Naive thymus-derived CD8-positive, alpha-beta T cell (primary cell): ENCODE measurements around the gene P2RY11. TPM values are rescaled to one million over a fixed set of nuclear protein-coding genes. Genes with fewer than 3 reads are reported as not detected.

Source experiments
- ATAC-seq, 2 donors: fragments of 150-1000 bp; cut with Tn5 transposase in 1 of 2; sonication (Bioruptor Pico), chemical (Tn5 transposase) in 1 of 2; 1 replicate in 1 of 2; 2 replicates in 1 of 2; pipeline ENCODE4 v1.10.0; 2021; ENCODE audit warnings: mild to moderate bottlenecking in 2 of 2, moderate library complexity in 2 of 2
- POLR2A ChIA-PET: fragments of 350-600 bp; sonication (Branson Sonifier 250); formaldehyde crosslinking; loops from one replicate; lab custom pipeline; 2021; ENCODE audit warnings: antibody characterized with exemption; lab: Charles Lee
- DNase-seq, 10 donors: peaks; one replicate each; pipeline versions ENCODE4 v3.0.0 to v3.0.0-alpha.2; 2020 to 2022
- H3K27ac Mint-ChIP-seq, 10 donors: one replicate each; pipeline ENCODE4 v1.8.0; 2020 to 2022; ENCODE audit warnings: mild to moderate bottlenecking in 10 of 10, mixed read lengths in 10 of 10, moderate library complexity in 4 of 10, inconsistent platforms in 1 of 10
- H3K27me3 Mint-ChIP-seq, 5 donors: one replicate each; pipeline ENCODE4 v1.8.0; 2021 to 2022; ENCODE audit warnings: mixed read lengths in 5 of 5
- H3K36me3 Mint-ChIP-seq, 3 donors: one replicate each; pipeline ENCODE4 v1.8.0; 2020 to 2022; ENCODE audit warnings: mixed read lengths in 3 of 3, mild to moderate bottlenecking in 2 of 3, inconsistent platforms in 1 of 3
- H3K4me1 Mint-ChIP-seq, 4 donors: one replicate each; pipeline ENCODE4 v1.8.0; 2021 to 2022; ENCODE audit warnings: mixed read lengths in 4 of 4
- H3K4me3 Mint-ChIP-seq, 10 donors: one replicate each; pipeline ENCODE4 v1.8.0; 2020 to 2022; ENCODE audit warnings: mild to moderate bottlenecking in 10 of 10, mixed read lengths in 10 of 10, moderate library complexity in 6 of 10, inconsistent platforms in 1 of 10
- H3K9me3 Mint-ChIP-seq, 9 donors: one replicate each; pipeline ENCODE4 v1.8.0; 2020 to 2022; ENCODE audit warnings: mixed read lengths in 9 of 9, mild to moderate bottlenecking in 3 of 9, inconsistent platforms in 1 of 9, moderate library complexity in 1 of 9
- polyA plus RNA-seq, 3 donors: library from polyadenylated mRNA; unstranded; fragments of 300-500 nt; fragmentation: Illumina TruSeq; gene quantifications; one replicate each; pipeline ENCODE4 v1.2.3, GENCODE V29; 2021
- total RNA-seq, 8 experiments: library from RNA in 2 of 8; stranded (reverse) in 2 of 8; gene quantifications; one replicate each; pipeline ENCODE4 v1.2.3 and lab custom pipeline; 2021 to 2026

P2RY11 gene
- total and polyA plus RNA-seq, 5 experiments from 2014 or later: 2.2 to 68.0 (median 4.2) TPM

- Mint-ChIP-seq H3K4me1 (peaks cover 21 to 72% (median 52%) of the 10 kb centered on the region in 4 donors), H3K36me3 (peaks cover 0 to 47% (median 11%) of the 10 kb centered on the region in 3 donors), H3K27me3 (no peaks in the 10 kb centered on the region), H3K9me3 (no peaks in the 10 kb centered on the region), H3K4me3 (peak overlapping the region in 2 of 10 donors; percentile 24 to 78), H3K27ac (peak overlapping the region in 2 of 10 donors; percentile 71 to 89)
- DNase-seq (no peak), ATAC-seq (no peak)
- POLR2A ChIA-PET: interaction anchor here (9.2 to 12.3 kb wide), 3 partner anchors 10 to 25 kb away, joined by 101 to 116 read pairs (median 103); partner anchors contain the start of genes ANGPTL6 and PPAN
These were observed 4.0 kb downstream of the P2RY11 start for GRCh38 chr19:10115392-10116084.

- POLR2A ChIA-PET: interaction anchor here (1.3 to 12.3 kb wide), 5 partner anchors 11 to 24 kb away, joined by 3 to 116 read pairs (median 101); partner anchors contain the start of genes ANGPTL6 and PPAN
- Mint-ChIP-seq H3K4me3 (peak overlapping the region in 4 of 10 donors; percentile 28 to 78 (median 56)), H3K4me1 (peaks cover 21 to 70% (median 49%) of the 10 kb centered on the region in 4 donors), H3K27ac (peak overlapping the region in 7 of 10 donors; percentile 29 to 89 (median 71)), H3K27me3 (no peaks in the 10 kb centered on the region), H3K36me3 (peaks cover 0 to 42% (median 8%) of the 10 kb centered on the region in 3 donors), H3K9me3 (no peaks in the 10 kb centered on the region)
- DNase-seq (peak in 1 of 10 donors; percentile 25), ATAC-seq (no peak)
These were observed 4.8 kb downstream of the P2RY11 start for GRCh38 chr19:10116085-10116865.

- peaks cover 21 to 62% (median 45%) of the 10 kb centered on the region in 4 donors for H3K4me1 Mint-ChIP-seq
- POLR2A ChIA-PET: interaction anchor here (1.3 to 12.3 kb wide), 5 partner anchors 11 to 24 kb away, joined by 3 to 116 read pairs (median 101); partner anchors contain the start of genes ANGPTL6 and PPAN
- peak overlapping the region in 6 of 10 donors; percentile 13 to 78 (median 30) for H3K4me3 Mint-ChIP-seq
- DNase-seq (no peak), ATAC-seq (no peak)
- H3K9me3 Mint-ChIP-seq: no peaks in the 10 kb centered on the region
- peaks cover 0 to 37% (median 8%) of the 10 kb centered on the region in 3 donors for H3K36me3 Mint-ChIP-seq
- peak overlapping the region in 8 of 10 donors; percentile 11 to 89 (median 60) for H3K27ac Mint-ChIP-seq
- no peaks in the 10 kb centered on the region for H3K27me3 Mint-ChIP-seq
These were observed 5.5 kb downstream of the P2RY11 start for GRCh38 chr19:10116866-10117616.

GRCh38 chr19:10118960-10119359 is 7.5 kb downstream of the P2RY11 start:
- H3K27me3 Mint-ChIP-seq: no peaks in the 10 kb centered on the region
- peak overlapping the region; percentile 90 to 97 (median 93) for H3K4me3 Mint-ChIP-seq
- peaks cover 9 to 44% (median 26%) of the 10 kb centered on the region in 4 donors for H3K4me1 Mint-ChIP-seq
- no peaks in the 10 kb centered on the region for H3K9me3 Mint-ChIP-seq
- DNase-seq: no peak
- peak overlapping the region; percentile 86 to 96 (median 94) for H3K27ac Mint-ChIP-seq
- peaks cover 0 to 34% (median 8%) of the 10 kb centered on the region in 3 donors for H3K36me3 Mint-ChIP-seq
- ATAC-seq: no peak
- POLR2A ChIA-PET: interaction anchor here (0.6 to 12.3 kb wide), 4 partner anchors 13 to 75 kb away, joined by 3 to 116 read pairs (median 102); partner anchors contain the start of genes ANGPTL6 and PPAN

GRCh38 chr19:10120538-10121189 is 9.2 kb downstream of the P2RY11 start:
- Mint-ChIP-seq H3K4me3 (peak overlapping the region in 3 of 10 donors; percentile 26 to 57 (median 39)), H3K9me3 (no peaks in the 10 kb centered on the region), H3K27me3 (no peaks in the 10 kb centered on the region), H3K36me3 (peaks cover 0 to 26% (median 11%) of the 10 kb centered on the region in 3 donors), H3K27ac (no peak overlapping the region), H3K4me1 (peaks cover 8 to 40% (median 22%) of the 10 kb centered on the region in 4 donors)
- POLR2A ChIA-PET: interaction anchor here (0.7 to 12.3 kb wide), 6 partner anchors 15 to 308 kb away, joined by 3 to 116 read pairs (median 53); partner anchors contain the start of genes ANGPTL6 and PPAN
- no peak for DNase-seq
- ATAC-seq: no peak

GRCh38 chr19:10122045-10122444 is 10.6 kb downstream of the P2RY11 start:
- peaks cover 0 to 14% (median 8%) of the 10 kb centered on the region in 3 donors for H3K36me3 Mint-ChIP-seq
- H3K9me3 Mint-ChIP-seq: no peaks in the 10 kb centered on the region
- ATAC-seq (no peak), DNase-seq (no peak)
- no peaks in the 10 kb centered on the region for H3K27me3 Mint-ChIP-seq
- peak overlapping the region in 1 of 10 donors; percentile 15 for H3K27ac Mint-ChIP-seq
- POLR2A ChIA-PET: interaction anchor here (0.6 to 12.3 kb wide), 5 partner anchors 9 to 72 kb away, joined by 3 to 116 read pairs (median 4); partner anchors contain the start of gene PPAN
- H3K4me1 Mint-ChIP-seq: peaks cover 6 to 33% (median 21%) of the 10 kb centered on the region in 4 donors
- no peak overlapping the region for H3K4me3 Mint-ChIP-seq

- Mint-ChIP-seq H3K9me3 (no peaks in the 10 kb centered on the region), H3K36me3 (peaks cover 0 to 6% (median 3%) of the 10 kb centered on the region in 3 donors), H3K27ac (peak overlapping the region in 2 of 10 donors; percentile 24 to 75), H3K27me3 (no peaks in the 10 kb centered on the region), H3K4me3 (no peak overlapping the region), H3K4me1 (peaks cover 4 to 11% (median 9%) of the 10 kb centered on the region in 4 donors)
- DNase-seq (no peak), ATAC-seq (no peak)
- POLR2A ChIA-PET: interaction anchor here (0.7 to 12.3 kb wide), 3 partner anchors 8 to 99 kb away, joined by 3 to 116 read pairs (median 4); no protein-coding TSS in a partner anchor
These were observed 12.9 kb downstream of the P2RY11 start for GRCh38 chr19:10124429-10124828.

- H3K4me3 Mint-ChIP-seq: no peak overlapping the region
- H3K4me1 Mint-ChIP-seq: peaks cover 0 to 4% (median 3%) of the 10 kb centered on the region in 4 donors
- H3K9me3 Mint-ChIP-seq: no peaks in the 10 kb centered on the region
- no peak for ATAC-seq
- DNase-seq: no peak
- peaks cover 0 to 12% (median 3%) of the 10 kb centered on the region in 3 donors for H3K36me3 Mint-ChIP-seq
- H3K27me3 Mint-ChIP-seq: no peaks in the 10 kb centered on the region
- POLR2A ChIA-PET: interaction anchor here (0.7 kb wide), 1 partner anchor 38 kb away, joined by 3 read pairs; no protein-coding TSS in a partner anchor
- H3K27ac Mint-ChIP-seq: peak overlapping the region in 3 of 10 donors; percentile 31 to 56 (median 56)
These were observed 14.7 kb downstream of the P2RY11 start for GRCh38 chr19:10126213-10126639.

GRCh38 chr19:10132905-10133304 is 21.4 kb downstream of the P2RY11 start:
- H3K4me3 Mint-ChIP-seq: no peak overlapping the region
- H3K36me3 Mint-ChIP-seq: peaks cover 0 to 64% (median 9%) of the 10 kb centered on the region in 3 donors
- no peaks in the 10 kb centered on the region for H3K9me3 Mint-ChIP-seq
- no peaks in the 10 kb centered on the region for H3K27me3 Mint-ChIP-seq
- POLR2A ChIA-PET: interaction anchor here (0.5 to 3.8 kb wide), 7 partner anchors 9 to 1682 kb away, joined by 3 to 23 read pairs (median 4); partner anchors contain the start of gene PPAN
- H3K27ac Mint-ChIP-seq: peak overlapping the region in 5 of 10 donors; percentile 26 to 71 (median 65)
- H3K4me1 Mint-ChIP-seq: peaks cover 0 to 5% (median 2%) of the 10 kb centered on the region in 4 donors
- DNase-seq (no peak), ATAC-seq (no peak)

- no peak for ATAC-seq
- Mint-ChIP-seq H3K4me3 (no peak overlapping the region), H3K27me3 (no peaks in the 10 kb centered on the region), H3K4me1 (peaks cover 0 to 6% (median 2%) of the 10 kb centered on the region in 4 donors), H3K36me3 (peaks cover 0 to 67% (median 10%) of the 10 kb centered on the region in 3 donors), H3K27ac (peak overlapping the region in 2 of 10 donors; percentile 11 to 35), H3K9me3 (no peaks in the 10 kb centered on the region)
- no peak for DNase-seq
- POLR2A ChIA-PET: interaction anchor here (0.5 to 3.8 kb wide), 3 partner anchors 10 to 31 kb away, joined by 4 to 23 read pairs (median 4); partner anchors contain the start of gene ANGPTL6
These were observed 22.1 kb downstream of the P2RY11 start for GRCh38 chr19:10133596-10133995.
